Suprapubic skin (tissue), 3 donors: ENCODE data around the gene HNF1B.

ENCODE experiments used
- EP300 ChIP-seq: sonication (generic); formaldehyde crosslinking; IDR thresholded peaks from one replicate; pipeline ENCODE4 v1.6.1; 2017; ENCODE audit warnings: antibody characterized with exemption
- POLR2A ChIP-seq, 2 donors: fragments of 450-650 bp; IDR thresholded peaks; one replicate each; pipeline ENCODE4 v1.6.1; 2017; ENCODE audit warnings: antibody characterized with exemption in 2 of 2, mild to moderate bottlenecking in 2 of 2, moderate library complexity in 2 of 2
- TF ChIP-seq, protein P1 (sequence below), 2 donors: fragments of 200-600 bp in 1 of 2; fragments of 450-650 bp in 1 of 2; sonication (generic) in 1 of 2; IDR thresholded peaks; one replicate each; pipeline ENCODE4 v1.5.1; 2016 to 2019; ENCODE audit warnings: antibody characterized with exemption in 2 of 2, mild to moderate bottlenecking in 1 of 2, moderate library complexity in 1 of 2

DNA sequence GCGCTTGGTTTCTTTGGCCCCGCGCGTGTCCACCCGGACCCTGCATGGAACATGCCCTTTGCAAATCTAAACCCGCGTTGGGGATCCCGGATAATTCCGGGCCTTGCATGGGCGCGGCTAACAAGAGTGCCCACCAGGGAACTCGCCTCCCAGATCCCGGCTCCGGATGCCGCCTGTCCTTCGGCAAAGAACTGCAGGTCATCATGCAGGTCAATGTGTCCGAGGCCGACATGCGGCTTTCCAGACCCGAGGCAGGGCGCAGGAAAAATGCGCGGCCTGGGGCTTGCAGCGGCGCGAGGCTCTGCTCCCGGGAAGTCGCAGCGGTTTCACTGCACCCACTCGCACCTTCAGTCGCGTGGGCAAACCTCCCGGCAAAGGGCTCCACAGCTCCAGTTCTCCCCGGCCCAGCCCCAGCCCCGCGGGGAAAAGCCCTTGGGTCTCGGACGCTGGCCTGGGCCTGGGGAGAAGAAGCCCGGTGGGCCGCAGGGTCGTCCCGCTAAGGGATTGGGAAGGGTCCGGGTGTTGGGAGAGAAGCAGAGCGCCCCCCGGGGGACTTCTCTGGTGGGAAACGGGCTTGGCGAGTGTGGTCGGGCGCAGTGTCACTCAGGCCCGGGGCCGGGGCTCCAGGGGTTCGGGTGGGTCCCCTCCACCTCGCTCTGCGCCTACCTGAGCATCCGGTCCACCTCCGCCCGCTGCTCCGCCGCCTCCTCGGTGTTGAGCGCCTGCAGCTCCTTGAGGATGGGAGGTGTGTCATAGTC is 805 bp downstream of the HNF1B start:
- TF ChIP-seq, protein P1, sequence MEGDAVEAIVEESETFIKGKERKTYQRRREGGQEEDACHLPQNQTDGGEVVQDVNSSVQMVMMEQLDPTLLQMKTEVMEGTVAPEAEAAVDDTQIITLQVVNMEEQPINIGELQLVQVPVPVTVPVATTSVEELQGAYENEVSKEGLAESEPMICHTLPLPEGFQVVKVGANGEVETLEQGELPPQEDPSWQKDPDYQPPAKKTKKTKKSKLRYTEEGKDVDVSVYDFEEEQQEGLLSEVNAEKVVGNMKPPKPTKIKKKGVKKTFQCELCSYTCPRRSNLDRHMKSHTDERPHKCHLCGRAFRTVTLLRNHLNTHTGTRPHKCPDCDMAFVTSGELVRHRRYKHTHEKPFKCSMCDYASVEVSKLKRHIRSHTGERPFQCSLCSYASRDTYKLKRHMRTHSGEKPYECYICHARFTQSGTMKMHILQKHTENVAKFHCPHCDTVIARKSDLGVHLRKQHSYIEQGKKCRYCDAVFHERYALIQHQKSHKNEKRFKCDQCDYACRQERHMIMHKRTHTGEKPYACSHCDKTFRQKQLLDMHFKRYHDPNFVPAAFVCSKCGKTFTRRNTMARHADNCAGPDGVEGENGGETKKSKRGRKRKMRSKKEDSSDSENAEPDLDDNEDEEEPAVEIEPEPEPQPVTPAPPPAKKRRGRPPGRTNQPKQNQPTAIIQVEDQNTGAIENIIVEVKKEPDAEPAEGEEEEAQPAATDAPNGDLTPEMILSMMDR (IDR thresholded peaks at IDR 0.05): no peak
- TF ChIP-seq EP300 (no peak), POLR2A (IDR thresholded peaks at IDR 0.05) (no peak)
